Muscle of leg (tissue), 11 donors: ENCODE measurements around the gene MSANTD4. TPM values are rescaled to one million over a fixed set of nuclear protein-coding genes. Genes with fewer than 3 reads are reported as not detected.

Source experiments
- DNase-seq: peaks from one replicate; pipeline ENCODE4 v3.0.0; 2013
- H3K27ac ChIP-seq: one replicate; pipeline ENCODE4 v1.5.1; 2013; ENCODE audit warnings: mild to moderate bottlenecking, low read length, control low read depth
- H3K27me3 ChIP-seq: one replicate; pipeline ENCODE4 v1.6.1; 2013; ENCODE audit warnings: low read length; ENCODE audit not compliant: control insufficient read depth, insufficient read depth
- H3K36me3 ChIP-seq: one replicate; pipeline ENCODE4 v1.6.1; 2013; ENCODE audit warnings: low read length; ENCODE audit not compliant: control insufficient read depth, insufficient read depth
- H3K4me1 ChIP-seq: one replicate; pipeline ENCODE4 v1.6.1; 2013; ENCODE audit warnings: low read length; ENCODE audit not compliant: control insufficient read depth, insufficient read depth
- H3K4me3 ChIP-seq: one replicate; pipeline ENCODE4 v1.5.1; 2013; ENCODE audit warnings: low read length, control low read depth
- H3K9me3 ChIP-seq: replicated peaks from 2 replicates; pipeline ENCODE4 v1.6.1; 2013; ENCODE audit warnings: low read depth, low read length; ENCODE audit not compliant: control insufficient read depth
- WGBS: methylation state at CpG from one replicate; pipeline ENCODE4 v1.1.5; 2013; ENCODE audit warnings: missing lambda C conversion rate; ENCODE audit not compliant: insufficient coverage; 5-methylcytosine and 5-hydroxymethylcytosine counted together
- polyA plus RNA-seq, 8 donors: library from polyadenylated mRNA; unstranded; fragments of 120-200 nt; gene quantifications; one replicate each; pipeline versions ENCODE4 v1.2.1 to v1.2.3, GENCODE V29; 2013; ENCODE audit warnings: inconsistent platforms in 1 of 8, low replicate concordance in 1 of 8; ENCODE audit not compliant: insufficient read length in 8 of 8, insufficient read depth in 1 of 8
- total RNA-seq: library from RNA; stranded (reverse); fragments of 120-200 nt; gene quantifications from one replicate; pipeline ENCODE4 v1.2.4, GENCODE V29; 2013

MSANTD4 gene
- total and polyA plus RNA-seq, 9 donors = 10.9 to 20.9 (median 18.5) TPM

DNA sequence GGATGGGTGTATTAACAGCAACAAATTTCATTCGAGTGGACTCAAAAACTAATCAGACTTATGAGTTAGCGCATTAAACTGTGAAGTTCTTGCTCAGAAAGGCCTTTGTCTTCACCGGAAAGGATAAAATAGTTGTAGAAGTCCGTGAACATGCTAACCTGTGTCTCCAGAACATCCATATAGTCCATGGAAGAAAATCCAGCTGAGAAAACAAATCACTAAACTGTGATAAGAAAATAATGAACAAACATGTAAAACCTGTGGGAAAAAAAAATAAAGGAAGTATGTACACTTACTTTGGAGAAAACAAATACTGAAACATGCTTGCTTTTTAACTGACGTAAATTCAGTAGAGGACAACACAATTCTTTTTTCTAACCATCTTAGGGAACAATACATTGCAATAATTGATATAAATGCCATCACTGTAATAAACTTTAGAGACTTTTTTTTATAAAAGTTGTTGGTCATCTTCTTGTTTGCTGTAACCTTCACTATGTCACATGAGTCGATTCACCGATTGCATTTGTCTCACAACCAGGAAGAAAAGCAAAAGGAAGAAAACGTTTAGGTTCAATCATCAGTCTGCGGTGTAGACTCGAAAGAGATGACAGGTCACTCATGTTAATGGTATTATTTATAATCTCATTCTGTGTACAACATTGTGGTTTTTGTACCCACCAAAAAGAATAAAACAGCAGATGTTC, 41.9 kb downstream of the MSANTD4 start:
- Histone ChIP-seq H3K4me1 (no peaks in the 10 kb centered on the region), H3K36me3 (no peaks in the 10 kb centered on the region), H3K4me3 (no peak overlapping the region), H3K27ac (no peak overlapping the region), H3K9me3 (no peaks in the 10 kb centered on the region), H3K27me3 (no peaks in the 10 kb centered on the region)
- no peak for DNase-seq
- WGBS = 94% methylated on average over 2 of the region's 10 CpGs

DNA sequence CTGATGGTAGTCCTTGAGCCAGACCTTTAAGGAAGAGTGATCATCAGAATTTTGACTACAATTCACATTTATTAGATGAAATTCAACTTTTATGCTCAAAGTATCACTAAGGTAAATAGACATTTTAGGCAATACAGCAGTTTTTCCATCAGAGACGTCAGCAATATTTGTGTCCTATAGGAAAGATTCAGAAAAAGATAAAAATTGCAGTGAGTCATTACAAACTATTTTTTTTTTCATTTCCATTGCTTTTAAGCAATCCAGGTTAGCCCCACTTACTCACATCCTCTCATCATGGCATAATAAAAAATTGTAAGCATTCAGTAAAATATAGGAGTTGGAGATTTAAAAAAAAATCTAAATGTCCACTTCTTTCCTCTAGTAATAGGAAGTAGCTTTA, 46.9 kb downstream of the MSANTD4 start:
- H3K4me3 ChIP-seq = no peak overlapping the region
- no peak for DNase-seq
- no peaks in the 10 kb centered on the region for H3K27me3 ChIP-seq
- H3K9me3 ChIP-seq = no peaks in the 10 kb centered on the region
- H3K36me3 ChIP-seq = no peaks in the 10 kb centered on the region
- H3K27ac ChIP-seq = no peak overlapping the region
- WGBS = no CpG with 5 or more reads among the region's 1 CpG
- no peaks in the 10 kb centered on the region for H3K4me1 ChIP-seq

DNA sequence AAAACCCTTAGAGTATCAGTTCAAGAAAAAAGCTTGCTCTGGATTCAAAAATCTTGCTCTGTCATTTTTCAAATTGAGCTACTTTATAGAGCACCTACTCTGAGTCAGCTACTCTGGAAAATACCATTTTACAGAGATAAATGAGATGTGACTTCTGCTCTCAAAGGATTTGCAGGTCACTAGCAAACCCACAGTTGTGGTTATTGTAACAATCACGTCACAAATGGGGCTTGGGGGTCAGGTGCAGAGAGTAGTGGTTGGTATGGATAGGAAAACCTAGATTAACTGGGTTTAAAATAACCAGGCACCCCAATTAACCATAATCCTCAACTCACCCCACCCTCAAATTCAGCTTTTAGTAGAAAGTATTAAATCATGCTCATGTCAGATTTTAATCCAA, 52.3 kb downstream of the MSANTD4 start:
- no peak for DNase-seq
- Histone ChIP-seq H3K27me3 (no peaks in the 10 kb centered on the region), H3K27ac (no peak overlapping the region), H3K4me1 (no peaks in the 10 kb centered on the region), H3K36me3 (no peaks in the 10 kb centered on the region), H3K9me3 (no peaks in the 10 kb centered on the region), H3K4me3 (no peak overlapping the region)
- no CpG with 5 or more reads among the region's 1 CpG for WGBS

DNA sequence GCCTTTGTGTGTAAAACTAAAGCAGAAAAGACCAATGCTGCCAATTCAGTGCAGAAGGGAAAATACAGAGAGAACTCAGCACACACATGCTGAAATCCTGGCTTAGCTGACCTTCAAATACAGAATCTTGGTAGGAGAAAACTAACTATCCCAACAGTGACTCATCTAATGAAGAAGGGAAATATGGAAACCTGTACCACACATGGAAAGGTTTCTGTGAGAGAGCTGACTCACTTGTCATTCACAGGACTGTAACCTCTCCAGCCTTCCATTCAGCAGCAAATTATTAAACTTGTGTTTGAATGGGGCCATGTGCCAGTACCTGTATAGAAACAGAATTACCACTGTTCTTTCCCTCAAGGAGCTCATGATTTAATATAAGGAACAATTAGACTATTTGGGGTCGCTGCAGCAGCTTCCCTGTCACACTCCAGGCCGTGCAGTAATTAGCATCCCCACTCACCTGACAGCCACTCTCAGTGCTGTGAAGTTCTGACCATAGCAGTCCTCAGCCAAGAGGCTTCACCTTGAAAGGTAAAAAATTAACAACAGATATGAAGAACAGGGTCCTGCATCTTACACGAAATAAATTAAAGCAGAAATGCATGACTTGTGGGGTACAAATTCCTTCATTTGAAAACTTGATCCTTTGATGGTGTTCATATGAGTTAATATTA, 53.9 kb downstream of the MSANTD4 start:
- Histone ChIP-seq H3K27me3 (no peaks in the 10 kb centered on the region), H3K4me1 (no peaks in the 10 kb centered on the region), H3K27ac (no peak overlapping the region), H3K4me3 (no peak overlapping the region), H3K36me3 (no peaks in the 10 kb centered on the region), H3K9me3 (no peaks in the 10 kb centered on the region)
- no CpG with 5 or more reads among the region's 3 CpGs for WGBS
- DNase-seq = peak; percentile 13

DNA sequence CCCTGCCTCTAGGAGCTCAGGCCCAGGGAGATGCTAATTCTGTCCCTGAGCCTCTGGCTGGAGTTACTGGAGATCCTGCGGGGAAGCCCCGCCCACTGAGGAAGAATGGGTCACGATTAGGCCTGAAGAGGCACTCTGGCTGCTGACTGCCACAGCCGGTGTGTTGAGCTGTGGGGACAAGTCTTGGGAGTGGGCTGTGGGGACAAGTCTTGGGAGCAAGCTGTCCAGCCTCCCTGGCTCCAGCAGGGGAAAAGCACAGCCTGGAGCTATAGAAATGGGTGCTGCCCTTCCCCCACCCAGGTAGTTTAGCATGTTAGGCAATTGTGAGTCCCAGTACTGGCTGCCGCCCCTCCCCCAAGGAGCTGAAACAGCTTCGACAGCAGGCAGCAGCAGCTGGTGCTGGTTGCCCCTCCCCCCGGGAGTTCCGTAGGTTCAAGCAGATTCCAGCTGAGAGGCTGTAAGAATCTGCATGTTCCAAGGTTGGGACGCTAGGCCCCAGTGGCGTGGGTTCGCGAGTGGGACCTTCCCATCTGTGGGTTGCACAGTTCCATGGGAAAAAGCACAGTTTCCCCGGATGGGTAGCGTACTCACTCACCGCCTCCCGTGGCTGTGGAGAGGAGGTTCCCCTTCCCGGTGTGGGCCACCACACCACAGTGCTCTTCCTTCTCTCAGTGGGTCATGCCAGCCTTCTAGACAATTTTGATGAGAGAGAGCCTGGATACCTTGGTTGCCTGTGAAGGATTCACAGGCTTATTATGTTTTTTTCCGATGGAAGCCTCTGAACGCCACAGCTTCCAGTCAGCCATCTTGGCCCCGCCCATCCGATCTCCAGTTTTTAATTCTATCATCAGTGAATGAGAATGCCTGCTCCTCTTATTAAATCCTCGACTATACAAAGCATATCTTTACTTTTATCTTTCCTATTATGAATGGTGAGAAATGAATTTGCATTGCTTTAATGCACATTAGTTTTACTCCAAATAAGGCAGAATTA, 61.5 kb downstream of the MSANTD4 start:
- Histone ChIP-seq H3K27me3 (no peaks in the 10 kb centered on the region), H3K4me3 (no peak overlapping the region), H3K4me1 (no peaks in the 10 kb centered on the region), H3K9me3 (no peaks in the 10 kb centered on the region), H3K27ac (no peak overlapping the region), H3K36me3 (no peaks in the 10 kb centered on the region)
- WGBS = 81% methylated on average over 11 of the region's 22 CpGs
- DNase-seq = no peak

Other genes with a start within 250 kb of the MSANTD4 start
- gene KBTBD3, start 55.1 kb upstream of the MSANTD4 start, total RNA-seq = 5.1 TPM
- 1 to 10 TPM; 2.7 to 5.5 (median 4.0) TPM for gene KBTBD3, start 55.1 kb upstream of the MSANTD4 start, polyA plus RNA-seq
- 47.3 TPM for gene AASDHPPT, start 55.4 kb upstream of the MSANTD4 start, total RNA-seq
- gene AASDHPPT, start 55.4 kb upstream of the MSANTD4 start, polyA plus RNA-seq = 10 to 100 TPM; 39.0 to 55.0 (median 50.0) TPM